Activated T-cell treated with anti-CD3 and anti-CD28 coated beads for 48 hours (primary cell): ENCODE data around the gene SCN1B.
"Not testable (repeated sequence)": the region's sequence is repeated elsewhere in the genome, so short reads cannot be mapped to it uniquely, and the experiment has no call there.

ENCODE experiments used
- DNase-seq: peaks from one replicate; pipeline ENCODE4 v3.0.0-alpha.2; 2020; ENCODE audit warnings: low read depth

SCN1B gene

DNA sequence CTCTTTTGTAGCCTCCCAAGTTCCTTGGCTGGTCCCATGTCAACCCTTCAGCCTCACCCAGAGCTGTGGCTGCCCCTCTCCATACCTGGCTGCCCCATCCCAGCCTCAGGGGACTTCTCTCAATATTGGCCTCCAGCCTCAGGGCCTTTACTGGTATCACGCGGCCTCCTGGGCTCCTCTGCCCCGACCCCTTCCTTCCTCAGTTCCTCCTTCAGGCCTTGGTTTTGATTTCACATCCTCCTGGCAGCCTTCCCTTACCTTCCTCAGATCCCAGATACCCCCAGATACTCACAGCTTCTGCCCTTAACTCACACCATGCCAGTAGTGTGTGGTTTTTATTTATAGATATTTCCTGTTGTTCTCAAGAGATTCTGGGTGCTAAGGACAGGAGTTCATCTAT lies 12.8 kb upstream of the SCN1B start:
- DNase-seq = no peak

GRCh38 chr19:35018379-35018778 lies 11.9 kb upstream of the SCN1B start:
- DNase-seq = no peak

DNA sequence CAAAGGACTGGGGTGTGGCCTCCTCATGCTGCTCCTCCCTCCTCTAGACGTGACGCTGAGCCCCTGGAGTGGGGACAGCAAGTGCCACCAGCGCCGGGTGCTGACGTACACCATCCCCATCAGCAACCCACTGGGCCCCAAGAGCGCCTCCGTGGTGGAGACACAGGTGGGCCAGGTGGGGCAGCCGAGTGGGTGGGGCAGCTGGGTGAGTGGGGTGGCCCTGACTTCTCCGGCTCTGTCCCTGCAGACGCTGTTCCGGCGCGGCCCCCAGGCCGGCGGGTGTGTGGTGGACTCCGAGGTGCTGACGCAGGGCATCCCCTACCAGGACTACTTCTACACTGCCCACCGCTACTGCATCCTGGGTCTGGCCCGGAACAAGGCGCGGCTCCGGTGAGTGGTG lies 11.1 kb upstream of the SCN1B start:
- no peak for DNase-seq

- no peak for DNase-seq
Measured at GRCh38 chr19:35021016-35021415, 9.3 kb upstream of the SCN1B start.

- no peak for DNase-seq
Measured at GRCh38 chr19:35021596-35021995, 8.7 kb upstream of the SCN1B start.

DNA sequence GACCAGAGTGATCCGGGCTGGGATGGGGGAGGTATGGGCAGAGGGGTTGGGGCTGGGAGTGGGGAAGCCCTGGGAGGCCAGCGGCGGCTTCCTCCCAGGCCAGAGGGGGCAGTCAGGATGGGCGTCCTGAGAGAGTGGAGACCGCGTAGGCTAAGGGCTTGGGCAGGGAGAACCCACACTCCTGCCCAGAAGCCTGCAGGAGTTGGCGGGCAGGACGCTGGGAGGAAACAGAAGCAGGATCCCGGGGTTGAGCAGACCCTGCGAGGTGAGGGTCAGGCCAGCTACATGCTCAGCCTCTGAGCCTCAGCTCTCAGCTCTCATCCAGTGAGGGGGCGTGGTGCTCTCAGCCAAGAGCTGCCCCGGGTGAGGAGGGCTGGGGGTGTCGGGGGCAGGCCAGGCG lies 7.8 kb upstream of the SCN1B start:
- DNase-seq = no peak

DNA sequence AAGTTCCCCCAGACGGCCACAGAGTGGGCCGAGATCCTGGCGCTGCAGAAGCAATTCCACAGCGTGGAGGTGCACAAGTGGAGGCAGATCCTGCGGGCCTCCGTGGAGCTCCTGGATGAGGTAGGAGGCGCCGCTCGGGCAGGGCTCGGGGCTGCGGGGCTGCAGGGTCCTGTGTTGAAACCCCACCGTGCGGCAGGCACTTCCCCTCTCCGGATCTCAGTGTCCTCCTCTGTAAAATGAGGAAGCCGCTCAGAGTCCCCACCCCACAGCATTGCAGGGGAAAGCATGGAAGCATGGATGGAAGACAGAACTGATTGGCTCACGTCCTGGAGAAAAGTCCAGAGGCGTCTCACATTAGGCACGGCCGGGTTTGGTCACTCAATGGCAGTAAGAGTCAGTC lies 6.8 kb upstream of the SCN1B start:
- no peak for DNase-seq

DNA sequence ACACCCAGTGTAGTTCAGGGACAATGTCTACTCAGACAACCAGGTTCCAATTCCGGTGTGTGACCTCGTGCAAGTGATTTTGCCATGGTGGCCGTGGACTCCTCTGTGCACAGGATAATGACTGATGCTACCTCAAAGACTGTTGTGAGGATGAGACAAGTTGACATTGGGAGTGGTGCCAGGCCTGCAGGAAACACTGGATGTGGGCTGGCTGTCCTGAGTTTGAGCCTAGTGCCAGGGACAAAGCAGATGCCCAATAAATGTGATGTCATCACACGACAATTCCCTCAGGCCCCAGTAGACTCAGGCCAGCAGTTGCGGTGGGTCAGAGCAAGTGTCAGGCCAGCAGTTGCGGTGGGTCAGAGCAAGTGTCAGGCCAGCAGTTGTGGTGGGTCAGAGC lies 6.2 kb upstream of the SCN1B start:
- DNase-seq = no peak

- no peak for DNase-seq
Measured at GRCh38 chr19:35025969-35026368, 4.3 kb upstream of the SCN1B start.

GRCh38 chr19:35026418-35026817 lies 3.9 kb upstream of the SCN1B start:
- DNase-seq = no peak

DNA sequence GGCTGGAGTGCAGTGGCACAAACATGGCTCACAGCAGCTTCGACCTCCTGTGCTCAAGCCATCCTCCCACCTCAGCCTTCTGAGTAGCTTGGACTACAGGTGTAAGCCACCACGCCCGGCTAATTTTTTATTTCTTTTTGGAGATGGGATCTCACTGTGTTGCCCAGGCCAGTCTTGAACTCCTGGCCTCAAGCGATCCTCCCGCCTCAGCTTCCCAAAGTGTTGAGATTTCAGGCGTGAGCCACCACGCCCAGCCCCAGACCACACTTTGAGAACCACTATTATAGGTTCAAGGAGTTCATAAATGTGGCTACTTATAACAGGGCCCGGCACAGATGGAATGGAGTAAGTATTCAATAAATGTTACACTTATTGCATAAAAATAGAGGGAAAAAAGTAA lies 3.3 kb upstream of the SCN1B start:
- DNase-seq = no peak

- DNase-seq = no peak
Measured at GRCh38 chr19:35027851-35028599, 2.2 kb upstream of the SCN1B start.

DNA sequence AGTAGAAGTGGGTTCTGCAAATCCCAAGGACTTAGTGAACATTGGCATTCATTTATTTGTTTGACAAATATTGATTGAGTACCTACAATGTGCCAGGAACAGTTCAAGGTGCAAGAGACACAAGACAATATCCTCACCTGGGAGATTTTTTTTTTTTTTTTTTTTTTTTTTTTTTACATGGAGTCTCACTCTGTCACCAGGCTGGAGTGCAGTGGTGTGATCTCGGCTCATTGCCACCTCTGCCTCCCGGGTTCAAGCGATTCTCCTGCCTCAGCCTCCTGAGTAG lies 1.7 kb upstream of the SCN1B start:
- not testable (repeated sequence) for DNase-seq

DNA sequence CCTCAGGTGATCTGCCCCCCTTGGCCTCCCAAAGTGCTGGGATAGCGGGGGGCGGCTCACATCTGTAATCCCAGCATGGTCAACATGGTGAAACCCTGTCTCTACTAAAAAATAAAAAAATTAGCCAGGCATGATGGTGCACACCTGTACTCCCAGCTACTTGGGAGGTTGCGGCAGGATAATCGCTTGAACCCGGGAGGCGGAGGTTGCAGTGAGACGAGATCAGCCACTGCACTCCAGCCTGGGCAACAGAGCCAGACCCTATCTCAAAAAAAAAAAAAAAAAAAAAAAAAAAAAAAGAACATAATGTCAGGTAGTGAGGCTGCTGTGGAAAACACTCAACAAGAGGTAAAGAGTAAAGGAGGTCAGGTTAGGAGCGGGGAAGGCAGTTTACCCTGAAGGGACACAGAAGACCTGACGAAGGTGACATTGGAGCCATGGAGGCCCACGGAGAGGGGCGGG lies 964 bp upstream of the SCN1B start:
- not testable (repeated sequence) for DNase-seq

DNA sequence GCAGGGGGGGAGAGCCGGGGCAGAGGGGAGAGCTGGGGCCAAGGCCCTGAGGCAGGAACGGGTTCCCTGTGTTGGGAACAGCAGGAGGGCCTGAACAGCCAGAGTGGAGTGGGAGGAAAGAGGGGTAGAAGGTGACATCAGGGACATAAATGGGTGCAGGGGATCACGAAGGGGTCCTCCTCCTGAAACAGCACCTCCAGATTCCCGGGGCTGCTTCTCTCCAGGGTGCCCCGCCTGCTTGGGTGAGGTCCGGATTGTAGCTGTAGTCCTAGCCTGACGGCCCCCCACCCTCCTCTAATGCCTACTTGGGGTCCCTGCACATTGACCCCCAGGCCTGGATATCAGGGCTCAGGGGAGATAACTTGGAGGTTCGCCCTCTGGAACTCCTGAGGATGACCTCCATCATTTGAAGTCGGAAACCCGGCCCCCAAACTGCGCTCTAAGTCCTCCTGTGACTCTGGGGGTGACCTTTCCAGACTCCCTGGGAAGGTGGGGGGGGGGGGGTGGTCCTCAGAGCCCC lies 473 bp upstream of the SCN1B start:
- no peak for DNase-seq

GRCh38 chr19:35031072-35031881 lies 1.0 kb downstream of the SCN1B start:
- DNase-seq = no peak

- DNase-seq = no peak
Measured at GRCh38 chr19:35032356-35032865, 2.1 kb downstream of the SCN1B start.

- DNase-seq = no peak
Measured at GRCh38 chr19:35033067-35034004, 3.1 kb downstream of the SCN1B start.

DNA sequence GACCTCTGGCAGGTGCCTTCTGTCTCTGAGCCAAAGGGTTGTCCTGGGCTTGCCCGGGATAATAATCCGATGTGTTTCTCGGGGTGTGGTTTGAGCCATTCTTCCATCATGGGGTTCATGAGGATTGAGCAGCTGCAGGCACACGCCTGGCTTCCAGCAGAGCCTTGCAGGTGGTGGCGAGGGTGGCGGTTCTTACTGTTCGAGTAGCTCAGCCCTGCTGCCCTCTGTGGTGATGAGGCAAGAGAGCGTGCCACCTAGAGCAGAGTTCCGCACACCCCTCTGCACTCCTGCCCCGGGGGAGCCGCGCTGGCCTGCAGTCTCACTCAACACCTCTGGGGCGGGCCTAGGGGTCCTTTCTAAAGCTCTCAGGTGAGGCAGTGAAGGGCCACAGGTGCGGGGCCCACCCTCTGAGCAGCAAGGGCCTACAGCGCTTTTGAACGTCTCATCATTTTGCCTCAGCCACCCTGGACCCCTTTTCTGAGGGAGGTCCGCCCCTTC lies 3.8 kb downstream of the SCN1B start:
- DNase-seq = no peak

DNA sequence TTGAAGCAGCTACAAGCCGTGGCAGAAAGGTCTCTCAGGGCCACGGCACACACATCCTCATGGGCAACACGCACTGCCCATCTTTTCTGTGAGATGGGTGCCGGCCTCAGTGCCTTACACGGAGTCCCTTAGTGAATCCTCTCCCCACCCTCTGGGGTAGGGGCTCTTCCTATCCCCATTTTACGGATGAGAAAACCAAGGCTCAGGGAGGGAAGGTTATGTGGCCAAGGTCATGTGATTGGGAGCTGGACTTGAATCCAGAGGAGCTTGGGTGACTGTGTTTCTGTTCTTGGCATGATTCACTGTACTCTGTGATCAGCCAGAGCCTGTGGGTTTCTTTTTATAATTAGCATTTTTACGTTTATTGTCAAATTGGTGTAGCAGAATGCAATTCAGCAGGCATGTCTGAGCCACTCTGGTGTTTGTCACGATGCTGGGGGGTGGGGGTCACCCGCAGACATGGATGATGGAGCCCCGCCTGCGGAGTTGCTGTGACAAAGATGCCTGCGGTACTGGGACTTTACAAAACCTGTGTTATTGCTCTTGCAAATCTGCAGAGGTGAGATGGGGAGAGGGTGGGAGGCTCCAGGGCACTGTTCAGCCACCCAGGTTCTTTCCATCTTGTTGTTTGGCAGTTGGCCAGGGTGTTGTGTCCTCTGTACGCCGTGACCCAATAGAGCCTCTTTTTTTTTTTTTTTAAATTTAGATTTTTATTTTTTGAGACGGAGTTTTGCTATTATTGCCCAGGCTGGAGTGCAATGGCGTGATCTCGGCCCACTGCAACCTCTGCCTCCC lies 4.5 kb downstream of the SCN1B start:
- DNase-seq = no peak
